Panc1 (cell line): Measurements from ENCODE around the gene IDH2.

Experiments used
- CTCF ChIP-seq: fragments of 450-650 bp; IDR thresholded peaks from 2 replicates; pipeline ENCODE4 v1.5.1; 2017; ENCODE audit warnings: mild to moderate bottlenecking
- POLR2AphosphoS5 ChIP-seq: IDR thresholded peaks from 2 replicates; pipeline ENCODE4 v1.6.1; 2012; ENCODE audit warnings: mild to moderate bottlenecking, low read depth, low read length, moderate library complexity
- SIN3A ChIP-seq: IDR thresholded peaks from 2 replicates; pipeline ENCODE4 v1.6.1; 2012; ENCODE audit warnings: low read depth, mild to moderate bottlenecking, low read length, moderate library complexity, borderline replicate concordance; ENCODE audit not compliant: insufficient read depth
- TCF7L2 ChIP-seq: IDR thresholded peaks from 2 replicates; pipeline ENCODE4 v1.6.1; 2011; ENCODE audit warnings: mild to moderate bottlenecking, low read depth, low read length, inconsistent platforms
- TF ChIP-seq, protein P1 (sequence below), 2 experiments: IDR thresholded peaks; 2 replicates each; pipeline ENCODE4 v1.6.1; 2011 to 2012; ENCODE audit warnings: low read depth in 2 of 2, control low read depth in 1 of 2, low read length in 1 of 2, mild to moderate bottlenecking in 1 of 2, moderate library complexity in 1 of 2; ENCODE audit not compliant: insufficient read depth in 1 of 2

- TF ChIP-seq CTCF (no peak), POLR2AphosphoS5 (no peak), SIN3A (no peak), TCF7L2 (no peak)
- TF ChIP-seq, protein P1, sequence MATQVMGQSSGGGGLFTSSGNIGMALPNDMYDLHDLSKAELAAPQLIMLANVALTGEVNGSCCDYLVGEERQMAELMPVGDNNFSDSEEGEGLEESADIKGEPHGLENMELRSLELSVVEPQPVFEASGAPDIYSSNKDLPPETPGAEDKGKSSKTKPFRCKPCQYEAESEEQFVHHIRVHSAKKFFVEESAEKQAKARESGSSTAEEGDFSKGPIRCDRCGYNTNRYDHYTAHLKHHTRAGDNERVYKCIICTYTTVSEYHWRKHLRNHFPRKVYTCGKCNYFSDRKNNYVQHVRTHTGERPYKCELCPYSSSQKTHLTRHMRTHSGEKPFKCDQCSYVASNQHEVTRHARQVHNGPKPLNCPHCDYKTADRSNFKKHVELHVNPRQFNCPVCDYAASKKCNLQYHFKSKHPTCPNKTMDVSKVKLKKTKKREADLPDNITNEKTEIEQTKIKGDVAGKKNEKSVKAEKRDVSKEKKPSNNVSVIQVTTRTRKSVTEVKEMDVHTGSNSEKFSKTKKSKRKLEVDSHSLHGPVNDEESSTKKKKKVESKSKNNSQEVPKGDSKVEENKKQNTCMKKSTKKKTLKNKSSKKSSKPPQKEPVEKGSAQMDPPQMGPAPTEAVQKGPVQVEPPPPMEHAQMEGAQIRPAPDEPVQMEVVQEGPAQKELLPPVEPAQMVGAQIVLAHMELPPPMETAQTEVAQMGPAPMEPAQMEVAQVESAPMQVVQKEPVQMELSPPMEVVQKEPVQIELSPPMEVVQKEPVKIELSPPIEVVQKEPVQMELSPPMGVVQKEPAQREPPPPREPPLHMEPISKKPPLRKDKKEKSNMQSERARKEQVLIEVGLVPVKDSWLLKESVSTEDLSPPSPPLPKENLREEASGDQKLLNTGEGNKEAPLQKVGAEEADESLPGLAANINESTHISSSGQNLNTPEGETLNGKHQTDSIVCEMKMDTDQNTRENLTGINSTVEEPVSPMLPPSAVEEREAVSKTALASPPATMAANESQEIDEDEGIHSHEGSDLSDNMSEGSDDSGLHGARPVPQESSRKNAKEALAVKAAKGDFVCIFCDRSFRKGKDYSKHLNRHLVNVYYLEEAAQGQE (IDR thresholded peaks at IDR 0.05; ENCODE audit: insufficient read depth in 1 of 2, low read depth in 2 of 2, low read length in 1 of 2) = no peak
Measured at GRCh38 chr15:90049666-90050604, 52.3 kb downstream of the IDH2 start.
